ENCODE measurements around the gene ADD3. TPM values are rescaled to one million over a fixed set of nuclear protein-coding genes. Genes with fewer than 3 reads are reported as not detected.
"Not testable (repeated sequence)": the region's sequence is repeated elsewhere in the genome, so short reads cannot be mapped to it uniquely, and the experiment has no call there.

The ADD3 gene
- total RNA-seq, 1 donor from 2014 or later = 317 TPM

GRCh38 chr10:109975244-109976190 lies 32.3 kb upstream of the ADD3 start:
- no peak for DNase-seq (ENCODE audit: low read depth in 2 of 2)

- no peak for DNase-seq (ENCODE audit: low read depth in 2 of 2)
These were observed 31.1 kb upstream of the ADD3 start for GRCh38 chr10:109976681-109977080.

GRCh38 chr10:109977382-109977806 lies 30.4 kb upstream of the ADD3 start:
- DNase-seq (ENCODE audit: low read depth in 2 of 2) = no peak

GRCh38 chr10:109978481-109978880 lies 29.3 kb upstream of the ADD3 start:
- DNase-seq (ENCODE audit: low read depth in 2 of 2) = peak; percentile 55 to 63

- DNase-seq (ENCODE audit: low read depth in 2 of 2) = no peak
These were observed 28.6 kb upstream of the ADD3 start for GRCh38 chr10:109979215-109979614.

GRCh38 chr10:109981650-109982049 lies 26.1 kb upstream of the ADD3 start:
- no peak for DNase-seq (ENCODE audit: low read depth in 2 of 2)

GRCh38 chr10:109982123-109982522 lies 25.7 kb upstream of the ADD3 start:
- no peak for DNase-seq (ENCODE audit: low read depth in 2 of 2)

GRCh38 chr10:109982812-109983211 lies 25.0 kb upstream of the ADD3 start:
- no peak for DNase-seq (ENCODE audit: low read depth in 2 of 2)

- DNase-seq (ENCODE audit: low read depth in 2 of 2) = no peak
These were observed 23.8 kb upstream of the ADD3 start for GRCh38 chr10:109984013-109984412.

GRCh38 chr10:109985768-109986167 lies 22.0 kb upstream of the ADD3 start:
- not testable (repeated sequence) for DNase-seq (ENCODE audit: low read depth in 2 of 2)

GRCh38 chr10:109987452-109988211 lies 20.2 kb upstream of the ADD3 start:
- peak; percentile 15 to 25 for DNase-seq (ENCODE audit: low read depth in 2 of 2)

GRCh38 chr10:109988212-109988596 lies 19.6 kb upstream of the ADD3 start:
- DNase-seq (ENCODE audit: low read depth in 2 of 2) = no peak

GRCh38 chr10:109991266-109991855 lies 16.4 kb upstream of the ADD3 start:
- DNase-seq (ENCODE audit: low read depth in 2 of 2) = peak in 1 of 2 donors; percentile 14

GRCh38 chr10:109992485-109992884 lies 15.3 kb upstream of the ADD3 start:
- peak; percentile 45 to 52 for DNase-seq (ENCODE audit: low read depth in 2 of 2)

GRCh38 chr10:109993551-109994330 lies 14.0 kb upstream of the ADD3 start:
- DNase-seq (ENCODE audit: low read depth in 2 of 2) = no peak

GRCh38 chr10:109994711-109995577 lies 12.8 kb upstream of the ADD3 start:
- no peak for DNase-seq (ENCODE audit: low read depth in 2 of 2)

GRCh38 chr10:109995595-109995994 lies 12.2 kb upstream of the ADD3 start:
- DNase-seq (ENCODE audit: low read depth in 2 of 2) = no peak

GRCh38 chr10:109996225-109996624 lies 11.6 kb upstream of the ADD3 start:
- no peak for DNase-seq (ENCODE audit: low read depth in 2 of 2)

GRCh38 chr10:109996766-109997171 lies 11.0 kb upstream of the ADD3 start:
- no peak for DNase-seq (ENCODE audit: low read depth in 2 of 2)

GRCh38 chr10:109997233-109997632 lies 10.6 kb upstream of the ADD3 start:
- DNase-seq (ENCODE audit: low read depth in 2 of 2) = no peak

All from lung microvascular endothelial cell (primary cell).